Fibroblast of lung (primary cell): ENCODE data around the gene SNX32.

ENCODE experiments used
- CTCF ChIP-seq, 2 donors: IDR thresholded peaks in 1 of 2; conservative IDR thresholded peaks in 1 of 2; 1 replicate in 1 of 2; 2 replicates in 1 of 2; pipeline ENCODE4 v1.5.1; 2011 to 2012; ENCODE audit warnings: low read length in 2 of 2, control low read depth in 1 of 2, inconsistent platforms in 1 of 2, low read depth in 1 of 2, mild to moderate bottlenecking in 1 of 2
- EZH2 ChIP-seq: IDR thresholded peaks from 2 replicates; pipeline ENCODE4 v1.5.1; 2012; ENCODE audit warnings: low read length, control low read depth, mild to moderate bottlenecking; ENCODE audit errors: missing control alignments

- TF ChIP-seq CTCF (conservative IDR thresholded peaks at IDR 0.05 in 1 of 2, IDR thresholded peaks at IDR 0.05 in 1 of 2; ENCODE audit: low read depth in 1 of 2, low read length in 2 of 2) (no peak), EZH2 (no peak)
These were observed 6.6 kb upstream of the SNX32 start for GRCh38 chr11:65826984-65827735.
